B cell (primary cell): ENCODE results near the gene FSCN2. TPM values are rescaled to one million over a fixed set of nuclear protein-coding genes. Genes with fewer than 3 reads are reported as not detected.

Experiments
- ATAC-seq: fragments of 200-7000 bp; cut with Tn5 transposase; one replicate; pipeline ENCODE4 v1.10.0; 2021; ENCODE audit warnings: low read depth, mild to moderate bottlenecking, moderate number of reproducible peaks, moderate library complexity
- CTCF ChIA-PET: fragments of 350-600 bp; sonication (Branson Sonifier 250); formaldehyde crosslinking; loops from one replicate; lab custom pipeline; 2021; ENCODE audit warnings: antibody characterized with exemption, inconsistent platforms; lab: Charles Lee
- POLR2A ChIA-PET: fragments of 350-600 bp; sonication (Branson Sonifier 250); formaldehyde crosslinking; loops from one replicate; lab custom pipeline; 2021; ENCODE audit warnings: antibody characterized with exemption; lab: Charles Lee
- DNase-seq: peaks from one replicate; pipeline ENCODE4 v3.0.0; 2013
- H2AFZ ChIP-seq: 2 replicates; pipeline ENCODE4 v1.6.1; 2012; ENCODE audit warnings: mild to moderate bottlenecking, low read depth, low read length; ENCODE audit not compliant: insufficient read depth, poor library complexity, severe bottlenecking
- H3K27ac ChIP-seq, 2 donors: 1 replicate in 1 of 2; 2 replicates in 1 of 2; pipeline ENCODE4 v1.5.1; 2012 to 2013; ENCODE audit warnings: low read length in 2 of 2, mild to moderate bottlenecking in 2 of 2, moderate library complexity in 1 of 2
- H3K27me3 ChIP-seq, 4 experiments: fragments of 200-600 bp in 1 of 4; sonication (generic) in 1 of 4; replicated peaks in 1 of 4; 1 replicate in 2 of 4; 2 replicates in 2 of 4; pipeline versions ENCODE4 v1.6.1 to v1.7.0; 2013 to 2016; ENCODE audit warnings: low read length in 3 of 4, mild to moderate bottlenecking in 2 of 4, mixed read lengths in 1 of 4, moderate library complexity in 1 of 4; ENCODE audit not compliant: insufficient read depth in 4 of 4, control insufficient read depth in 3 of 4; ENCODE audit errors: control extremely low read depth in 1 of 4
- H3K36me3 ChIP-seq, 2 experiments: replicated peaks in 1 of 2; 1 replicate in 1 of 2; 2 replicates in 1 of 2; pipeline versions ENCODE4 v1.6.1 to v1.7.1; 2013; ENCODE audit warnings: low read length in 1 of 2; ENCODE audit not compliant: insufficient read depth in 2 of 2, control insufficient read depth in 1 of 2; ENCODE audit errors: control extremely low read depth in 1 of 2, extremely low read depth in 1 of 2
- H3K4me1 ChIP-seq, 2 donors: fragments of 200-600 bp in 1 of 2; sonication (generic) in 1 of 2; 1 replicate in 1 of 2; 2 replicates in 1 of 2; pipeline versions ENCODE4 v1.5.1 to v1.6.1; 2013 to 2017; ENCODE audit warnings: low read length in 2 of 2; ENCODE audit not compliant: control insufficient read depth in 2 of 2, insufficient read depth in 2 of 2
- H3K4me2 ChIP-seq: replicated peaks from 2 replicates; pipeline ENCODE3; 2012; ENCODE audit warnings: mild to moderate bottlenecking, low read depth, low read length; ENCODE audit not compliant: poor library complexity, severe bottlenecking
- H3K4me3 ChIP-seq, 5 experiments: fragments of 200-600 bp in 1 of 5; sonication (generic) in 1 of 5; 1 replicate in 3 of 5; 2 replicates in 2 of 5; pipeline versions ENCODE4 v1.5.1 to v1.7.0; 2011 to 2016; ENCODE audit warnings: low read length in 4 of 5, mild to moderate bottlenecking in 4 of 5, low read depth in 2 of 5, control low read depth in 1 of 5, moderate library complexity in 1 of 5; ENCODE audit not compliant: insufficient read depth in 1 of 5; ENCODE audit errors: control extremely low read depth in 1 of 5, extremely low read depth in 1 of 5
- H3K79me2 ChIP-seq: fragments of 200-600 bp; sonication (generic); one replicate; pipeline ENCODE4 v1.6.0; 2016; ENCODE audit warnings: low read length; ENCODE audit not compliant: control insufficient read depth, insufficient read depth
- H3K9ac ChIP-seq: fragments of 200-600 bp; sonication (generic); 2 replicates; pipeline ENCODE4 v1.6.1; 2017; ENCODE audit warnings: mild to moderate bottlenecking, low read length, moderate library complexity
- H3K9me3 ChIP-seq, 3 donors: one replicate each; pipeline versions ENCODE4 v1.6.1 to v1.7.1; 2013; ENCODE audit warnings: low read length in 2 of 3; ENCODE audit not compliant: control insufficient read depth in 2 of 3, insufficient read depth in 1 of 3; ENCODE audit errors: control extremely low read depth in 1 of 3
- H4K20me1 ChIP-seq: 2 replicates; pipeline ENCODE4 v1.6.0; 2012; ENCODE audit warnings: mild to moderate bottlenecking, low read length; ENCODE audit not compliant: insufficient read depth, control insufficient read depth, poor library complexity, severe bottlenecking
- H3K27ac Mint-ChIP-seq: one replicate; pipeline ENCODE4 v1.8.0; 2021; ENCODE audit warnings: mixed read lengths
- H3K27me3 Mint-ChIP-seq: one replicate; pipeline ENCODE4 v1.8.0; 2021; ENCODE audit warnings: mixed read lengths
- H3K4me1 Mint-ChIP-seq: one replicate; pipeline ENCODE4 v1.8.0; 2021; ENCODE audit warnings: mixed read lengths
- H3K4me3 Mint-ChIP-seq: one replicate; pipeline ENCODE4 v1.8.0; 2021; ENCODE audit warnings: mixed read lengths
- H3K9me3 Mint-ChIP-seq: one replicate; pipeline ENCODE4 v1.8.0; 2022; ENCODE audit warnings: mixed read lengths; ENCODE audit not compliant: insufficient read depth
- CTCF ChIP-seq: fragments of 200-600 bp; IDR thresholded peaks from one replicate; pipeline ENCODE4 v1.8.0; 2022; ENCODE audit warnings: antibody characterized with exemption, mild to moderate bottlenecking
- EZH2 ChIP-seq: IDR thresholded peaks from 2 replicates; pipeline ENCODE4 v1.6.1; 2012; ENCODE audit warnings: borderline replicate concordance, low read depth, mild to moderate bottlenecking, moderate library complexity, low read length; ENCODE audit not compliant: insufficient read depth, poor library complexity, severe bottlenecking
- WGBS: methylation state at CpG from one replicate; pipeline ENCODE4 v1.1.5; 2013; ENCODE audit warnings: missing lambda C conversion rate; ENCODE audit not compliant: insufficient coverage; 5-methylcytosine and 5-hydroxymethylcytosine counted together
- intact Hi-C: fragments of 100-400 bp; cut with micrococcal nuclease; formaldehyde crosslinking; loops from one replicate; pipeline ENCODE4 v1.10.0; 2022
- polyA plus RNA-seq: library from polyadenylated mRNA; depleted of rRNA; stranded (reverse); fragments of >200 nt; gene quantifications from 2 replicates; pipeline ENCODE4 v1.2.3, GENCODE V29; 2012
- total RNA-seq, 2 donors: library from RNA; stranded (reverse); fragments of 120-200 nt in 1 of 2; gene quantifications; 1 replicate in 1 of 2; 2 replicates in 1 of 2; pipeline versions ENCODE4 v1.2.3 to v1.2.4, GENCODE V29; 2013 to 2022

Gene FSCN2
- total and polyA plus RNA-seq, 2 donors (not counting 1 experiment from before 2014, with no cell fraction given), result 6.3 to 12.0 TPM

- no peak for TF ChIP-seq EZH2
- no peak for TF ChIP-seq CTCF
- Mint-ChIP-seq H3K4me3 (no peak overlapping the region), H3K4me1 (peaks cover 8% of the 10 kb centered on the region), H3K27ac (no peak overlapping the region), H3K27me3 (peaks cover 18% of the 10 kb centered on the region), H3K9me3 (no peaks in the 10 kb centered on the region)
- Histone ChIP-seq H3K9me3 (no peaks in the 10 kb centered on the region), H4K20me1 (no peaks in the 10 kb centered on the region), H3K4me2 (peak overlapping the region; percentile 99), H3K27ac (peak overlapping the region in 1 of 2 donors; percentile 82), H3K4me3 (peak overlapping the region in 4 of 5 experiments; percentile 56 to 77 (median 67)), H3K36me3 (no peaks in the 10 kb centered on the region), H2AFZ (peak overlapping the region; percentile 92), H3K4me1 (peaks cover 22 to 28% of the 10 kb centered on the region in 2 donors), H3K79me2 (no peaks in the 10 kb centered on the region), H3K9ac (peak overlapping the region; percentile 79), H3K27me3 (peaks cover 0 to 7% (median 2%) of the 10 kb centered on the region in 4 experiments)
- ChIA-PET CTCF (interaction anchor here (2.4 kb wide), 1 partner anchor 113 kb away, joined by 6 read pairs; no protein-coding TSS in a partner anchor), POLR2A (interaction anchor here (0.8 to 1.5 kb wide), 4 partner anchors 22 to 64 kb away, joined by 3 to 4 read pairs (median 3); no protein-coding TSS in a partner anchor)
- ATAC-seq, result no peak
- intact Hi-C loops, result loop anchor here (10.0 kb wide), 1 partner anchor 116 kb away; no protein-coding TSS in a partner anchor
- WGBS, result 11% methylated on average over 51 of the region's 52 CpGs
- DNase-seq, result no peak
These were observed 39.8 kb upstream of the FSCN2 start for GRCh38 chr17:81488276-81488860.
